ENCODE data around the gene NDUFS3. TPM values are rescaled to one million over a fixed set of nuclear protein-coding genes. Genes with fewer than 3 reads are reported as not detected.

The NDUFS3 gene
- total and polyA plus RNA-seq, 2 experiments from 2014 or later: 79.1 to 232 TPM

- no peak for TF ChIP-seq CTCF (IDR thresholded peaks at IDR 0.05; ENCODE audit: low read depth, low read length)
These were observed 5.0 kb downstream of the NDUFS3 start for GRCh38 chr11:47583844-47584243.

GRCh38 chr11:47586098-47586855 lies 7.4 kb downstream of the NDUFS3 start, which contains the start of gene FAM180B:
TSS of gene FAM180B (plus strand) at chr11:47586678. CDS start at chr11:47586769, 91 bp downstream.
- H3K4me3 ChIP-seq: no peak within 1 kb of the TSS
- DNase-seq (ENCODE audit: low read depth in 1 of 2, low spot score in 1 of 2): no peak
- H3K27ac ChIP-seq: peak within 1 kb of the TSS; percentile 17
- peaks cover 32% of the 10 kb centered on the region for H3K36me3 ChIP-seq
- no peaks in the 10 kb centered on the region for H3K27me3 ChIP-seq
- H3K4me1 ChIP-seq (ENCODE audit: low read depth): no peaks in the 10 kb centered on the region
- TF ChIP-seq CTCF (IDR thresholded peaks at IDR 0.05; ENCODE audit: low read depth, low read length): no peak
- H3K9me3 ChIP-seq (ENCODE audit: low read depth): no peaks in the 10 kb centered on the region

More at GRCh38 chr11:47583844-47584243, 5.0 kb downstream of the NDUFS3 start:
- H3K36me3 ChIP-seq: peaks cover 39% of the 10 kb centered on the region
- H3K4me1 ChIP-seq (ENCODE audit: low read depth): peaks cover 7% of the 10 kb centered on the region
- no peak overlapping the region for H3K4me3 ChIP-seq
- H3K9me3 ChIP-seq (ENCODE audit: low read depth): no peaks in the 10 kb centered on the region
- H3K27me3 ChIP-seq: no peaks in the 10 kb centered on the region
- DNase-seq (ENCODE audit: low read depth in 1 of 2, low spot score in 1 of 2): no peak
- no peak overlapping the region for H3K27ac ChIP-seq

DNA sequence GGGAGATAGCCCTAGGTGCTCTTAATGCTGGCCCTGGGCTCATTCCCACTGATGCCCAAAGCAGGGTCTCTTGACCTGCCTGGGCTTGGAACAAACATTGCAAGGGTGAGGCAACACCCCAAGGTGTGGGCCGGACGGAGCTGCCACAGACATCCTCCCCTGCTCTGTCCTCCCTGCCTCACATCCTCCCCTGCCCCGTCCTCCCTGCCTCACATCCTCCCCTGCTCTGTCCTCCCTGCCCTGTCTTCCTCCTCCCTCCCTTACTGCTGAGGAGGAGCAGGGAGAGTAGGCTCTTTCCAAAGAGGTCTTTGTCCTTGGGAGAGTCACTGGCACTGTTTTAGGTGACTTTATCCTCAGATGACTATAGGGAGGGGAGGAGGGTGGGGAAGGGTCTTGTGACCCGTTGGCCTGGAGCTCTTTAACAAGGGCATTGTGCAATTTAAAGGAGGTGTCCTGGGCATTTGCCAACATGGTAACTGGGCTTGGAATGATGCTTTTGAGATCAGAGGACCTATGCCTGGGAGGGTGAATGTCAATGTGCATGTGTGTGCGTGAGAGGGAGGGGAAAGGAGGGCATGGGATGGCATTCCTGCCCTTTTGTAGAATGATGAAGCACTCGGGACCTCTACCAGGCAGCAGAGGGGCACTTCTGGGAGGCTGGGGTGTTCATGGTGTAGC lies 8.3 kb downstream of the NDUFS3 start:
- Histone ChIP-seq H3K27me3 (no peaks in the 10 kb centered on the region), H3K4me1 (ENCODE audit: low read depth) (no peaks in the 10 kb centered on the region), H3K36me3 (peaks cover 23% of the 10 kb centered on the region), H3K27ac (no peak overlapping the region), H3K4me3 (no peak overlapping the region), H3K9me3 (ENCODE audit: low read depth) (no peaks in the 10 kb centered on the region)
- peak in 1 of 2 donors; percentile 29 for DNase-seq (ENCODE audit: low read depth in 1 of 2, low spot score in 1 of 2)
- no peak for TF ChIP-seq CTCF (IDR thresholded peaks at IDR 0.05; ENCODE audit: low read depth, low read length)

GRCh38 chr11:47587723-47588326 lies 9.0 kb downstream of the NDUFS3 start:
- Histone ChIP-seq H3K27me3 (no peaks in the 10 kb centered on the region), H3K9me3 (ENCODE audit: low read depth) (no peaks in the 10 kb centered on the region), H3K4me3 (no peak overlapping the region), H3K4me1 (ENCODE audit: low read depth) (no peaks in the 10 kb centered on the region), H3K36me3 (peaks cover 16% of the 10 kb centered on the region), H3K27ac (no peak overlapping the region)
- TF ChIP-seq CTCF (IDR thresholded peaks at IDR 0.05; ENCODE audit: low read depth, low read length): no peak
- DNase-seq (ENCODE audit: low read depth in 1 of 2, low spot score in 1 of 2): no peak

DNA sequence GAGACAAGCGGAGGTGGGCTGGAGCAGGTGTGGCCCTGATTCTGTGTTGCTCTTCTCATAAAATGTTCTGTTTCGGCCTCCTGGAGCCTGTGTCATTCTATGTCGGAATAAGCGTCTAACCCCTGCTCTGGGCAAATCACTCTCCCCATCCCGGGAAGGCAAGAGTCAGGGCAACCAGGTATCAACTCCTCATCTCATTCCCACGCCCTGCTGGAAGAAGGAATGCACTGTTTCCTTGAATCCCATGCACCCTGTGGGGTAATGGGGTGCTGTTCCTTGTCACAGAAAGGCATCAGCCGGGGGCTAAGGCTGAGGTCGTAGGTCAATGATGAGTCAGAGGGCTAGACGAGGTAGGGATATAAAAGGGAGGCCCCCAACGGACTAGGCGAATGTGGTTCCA lies 10.2 kb downstream of the NDUFS3 start:
- Histone ChIP-seq H3K4me3 (no peak overlapping the region), H3K4me1 (ENCODE audit: low read depth) (no peaks in the 10 kb centered on the region), H3K27ac (no peak overlapping the region), H3K27me3 (no peaks in the 10 kb centered on the region), H3K36me3 (peaks cover 5% of the 10 kb centered on the region), H3K9me3 (ENCODE audit: low read depth) (no peaks in the 10 kb centered on the region)
- TF ChIP-seq CTCF (IDR thresholded peaks at IDR 0.05; ENCODE audit: low read depth, low read length): no peak
- no peak for DNase-seq (ENCODE audit: low read depth in 1 of 2, low spot score in 1 of 2)

Measured in cardiac muscle cell (in vitro differentiated cells and primary cell).